CD4-positive, alpha-beta T cell (primary cell): ENCODE measurements around the gene CDHR5. TPM values are rescaled to one million over a fixed set of nuclear protein-coding genes. Genes with fewer than 3 reads are reported as not detected.

Experiments used
- ATAC-seq: fragments of 200-7000 bp; cut with Tn5 transposase; one replicate; pipeline ENCODE4 v1.10.0; 2022; ENCODE audit warnings: mild to moderate bottlenecking; ENCODE audit not compliant: poor library complexity
- CTCF ChIA-PET: fragments of 350-600 bp; sonication (Branson Sonifier 250); formaldehyde crosslinking; loops from one replicate; lab custom pipeline; 2021; ENCODE audit warnings: antibody characterized with exemption, inconsistent platforms; lab: Charles Lee
- POLR2A ChIA-PET: fragments of 350-600 bp; sonication (Branson Sonifier 250); formaldehyde crosslinking; loops from one replicate; lab custom pipeline; 2021; ENCODE audit warnings: antibody characterized with exemption, inconsistent platforms; lab: Charles Lee
- DNase-seq, 14 experiments: peaks; one replicate each; pipeline ENCODE4 v3.0.0-alpha.2; 2013 to 2020; ENCODE audit warnings: mixed read lengths in 2 of 14
- H3K27ac ChIP-seq, 2 donors: one replicate each; pipeline versions ENCODE4 v1.5.1 to v1.7.0; 2013; ENCODE audit warnings: low read length in 2 of 2, low read depth in 1 of 2, mild to moderate bottlenecking in 1 of 2
- H3K27me3 ChIP-seq, 2 experiments: 1 replicate in 1 of 2; 2 replicates in 1 of 2; pipeline versions ENCODE4 v1.6.1 to v1.7.0; 2013; ENCODE audit warnings: low read length in 2 of 2, control low read depth in 1 of 2, mild to moderate bottlenecking in 1 of 2, moderate library complexity in 1 of 2; ENCODE audit not compliant: insufficient read depth in 2 of 2, control insufficient read depth in 1 of 2
- H3K36me3 ChIP-seq: one replicate; pipeline ENCODE4 v1.6.1; 2013; ENCODE audit warnings: low read length, control low read depth; ENCODE audit not compliant: insufficient read depth
- H3K4me1 ChIP-seq: one replicate; pipeline ENCODE4 v1.6.1; 2013; ENCODE audit warnings: low read length, control low read depth; ENCODE audit not compliant: insufficient read depth
- H3K4me3 ChIP-seq: one replicate; pipeline ENCODE4 v1.5.1; 2013; ENCODE audit warnings: mild to moderate bottlenecking, low read length, moderate library complexity
- H3K9me3 ChIP-seq, 2 experiments: 1 replicate in 1 of 2; 2 replicates in 1 of 2; pipeline versions ENCODE4 v1.6.1 to v1.7.0; 2013; ENCODE audit warnings: low read length in 2 of 2, mild to moderate bottlenecking in 2 of 2, control low read depth in 1 of 2, moderate library complexity in 1 of 2; ENCODE audit not compliant: control insufficient read depth in 1 of 2, insufficient read depth in 1 of 2
- H3K27ac Mint-ChIP-seq: one replicate; pipeline ENCODE4 v1.8.0; 2020; ENCODE audit warnings: mixed read lengths
- H3K27me3 Mint-ChIP-seq: one replicate; pipeline ENCODE4 v1.8.0; 2021; ENCODE audit warnings: mixed read lengths
- H3K36me3 Mint-ChIP-seq: one replicate; pipeline ENCODE4 v1.8.0; 2021; ENCODE audit warnings: low read depth, mixed read lengths
- H3K4me1 Mint-ChIP-seq: one replicate; pipeline ENCODE4 v1.8.0; 2021; ENCODE audit warnings: low read depth, mixed read lengths
- H3K4me3 Mint-ChIP-seq: one replicate; pipeline ENCODE4 v1.8.0; 2020; ENCODE audit warnings: mild to moderate bottlenecking, mixed read lengths
- H3K9me3 Mint-ChIP-seq: one replicate; pipeline ENCODE4 v1.8.0; 2020; ENCODE audit warnings: mixed read lengths
- intact Hi-C, 2 experiments: fragments of 100-400 bp; cut with DNase I in 1 of 2; cut with micrococcal nuclease in 1 of 2; formaldehyde crosslinking; loops; one replicate each; pipeline versions ENCODE4 v1.15.1 to v1.9.0; 2023 to 2025; cut with DNase I, micrococcal nuclease
- total RNA-seq, 174 experiments: library from RNA in 2 of 174; stranded (reverse) in 2 of 174; gene quantifications; one replicate each; pipeline ENCODE4 v1.2.3 and lab custom pipeline; 2021 to 2026
- TF ChIP-seq, protein P1 (sequence below): fragments of 200-600 bp; IDR thresholded peaks from one replicate; pipeline ENCODE4 v1.8.0; 2022; ENCODE audit warnings: antibody characterized with exemption, mild to moderate bottlenecking

The CDHR5 gene
- total RNA-seq, 2 experiments from 2014 or later = not detected

GRCh38 chr11:641806-642370 lies 17.1 kb upstream of the CDHR5 start:
- Histone ChIP-seq H3K4me1 (peaks cover 30% of the 10 kb centered on the region), H3K27me3 (peaks cover 19 to 23% of the 10 kb centered on the region in 2 experiments), H3K4me3 (no peak overlapping the region), H3K36me3 (peaks cover 14% of the 10 kb centered on the region), H3K27ac (no peak overlapping the region), H3K9me3 (peaks cover 0 to 17% of the 10 kb centered on the region in 2 experiments)
- ChIA-PET CTCF (no interaction called here), POLR2A (interaction anchor here (1.0 kb wide), 1 partner anchor 26 kb away, joined by 3 read pairs; the partner anchor contains the start of gene IRF7)
- H3K9me3 Mint-ChIP-seq = no peaks in the 10 kb centered on the region
- ATAC-seq = no peak
- H3K27me3 Mint-ChIP-seq = peaks cover 20% of the 10 kb centered on the region
- intact Hi-C loops = no loop called here
- DNase-seq = no peak
- H3K4me3 Mint-ChIP-seq = no peak overlapping the region
- peaks cover 12% of the 10 kb centered on the region for H3K4me1 Mint-ChIP-seq
- H3K27ac Mint-ChIP-seq = no peak overlapping the region
- peaks cover 5% of the 10 kb centered on the region for H3K36me3 Mint-ChIP-seq
- TF ChIP-seq, protein P1, sequence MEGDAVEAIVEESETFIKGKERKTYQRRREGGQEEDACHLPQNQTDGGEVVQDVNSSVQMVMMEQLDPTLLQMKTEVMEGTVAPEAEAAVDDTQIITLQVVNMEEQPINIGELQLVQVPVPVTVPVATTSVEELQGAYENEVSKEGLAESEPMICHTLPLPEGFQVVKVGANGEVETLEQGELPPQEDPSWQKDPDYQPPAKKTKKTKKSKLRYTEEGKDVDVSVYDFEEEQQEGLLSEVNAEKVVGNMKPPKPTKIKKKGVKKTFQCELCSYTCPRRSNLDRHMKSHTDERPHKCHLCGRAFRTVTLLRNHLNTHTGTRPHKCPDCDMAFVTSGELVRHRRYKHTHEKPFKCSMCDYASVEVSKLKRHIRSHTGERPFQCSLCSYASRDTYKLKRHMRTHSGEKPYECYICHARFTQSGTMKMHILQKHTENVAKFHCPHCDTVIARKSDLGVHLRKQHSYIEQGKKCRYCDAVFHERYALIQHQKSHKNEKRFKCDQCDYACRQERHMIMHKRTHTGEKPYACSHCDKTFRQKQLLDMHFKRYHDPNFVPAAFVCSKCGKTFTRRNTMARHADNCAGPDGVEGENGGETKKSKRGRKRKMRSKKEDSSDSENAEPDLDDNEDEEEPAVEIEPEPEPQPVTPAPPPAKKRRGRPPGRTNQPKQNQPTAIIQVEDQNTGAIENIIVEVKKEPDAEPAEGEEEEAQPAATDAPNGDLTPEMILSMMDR = no peak

DNA sequence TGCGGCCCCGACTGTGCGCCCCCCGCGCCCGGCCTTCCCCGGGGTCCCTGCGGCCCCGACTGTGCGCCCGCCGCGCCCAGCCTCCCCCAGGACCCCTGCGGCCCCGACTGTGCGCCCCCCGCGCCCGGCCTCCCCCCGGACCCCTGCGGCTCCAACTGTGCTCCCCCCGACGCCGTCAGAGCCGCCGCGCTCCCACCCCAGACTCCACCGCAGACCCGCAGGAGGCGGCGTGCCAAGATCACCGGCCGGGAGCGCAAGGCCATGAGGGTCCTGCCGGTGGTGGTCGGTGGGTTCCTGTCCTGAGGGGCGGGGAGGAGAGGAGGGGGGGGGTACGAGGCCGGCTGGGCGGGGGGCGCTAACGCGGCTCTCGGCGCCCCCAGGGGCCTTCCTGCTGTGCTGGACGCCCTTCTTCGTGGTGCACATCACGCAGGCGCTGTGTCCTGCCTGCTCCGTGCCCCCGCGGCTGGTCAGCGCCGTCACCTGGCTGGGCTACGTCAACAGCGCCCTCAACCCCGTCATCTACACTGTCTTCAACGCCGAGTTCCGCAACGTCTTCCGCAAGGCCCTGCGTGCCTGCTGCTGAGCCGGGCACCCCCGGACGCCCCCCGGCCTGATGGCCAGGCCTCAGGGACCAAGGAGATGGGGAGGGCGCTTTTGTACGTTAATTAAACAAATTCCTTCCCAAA lies 15.4 kb upstream of the CDHR5 start:
- intact Hi-C loops = no loop called here
- peaks cover 34% of the 10 kb centered on the region for H3K27me3 Mint-ChIP-seq
- Histone ChIP-seq H3K27ac (no peak overlapping the region), H3K27me3 (peaks cover 29 to 32% of the 10 kb centered on the region in 2 experiments), H3K4me3 (no peak overlapping the region), H3K4me1 (peaks cover 33% of the 10 kb centered on the region), H3K9me3 (peaks cover 0 to 23% of the 10 kb centered on the region in 2 experiments), H3K36me3 (peaks cover 14% of the 10 kb centered on the region)
- H3K27ac Mint-ChIP-seq = no peak overlapping the region
- ChIA-PET POLR2A (no interaction called here), CTCF (no interaction called here)
- ATAC-seq (peak; percentile 42), DNase-seq (peak in 3 of 14 experiments; percentile 17 to 58 (median 43))
- peaks cover 12% of the 10 kb centered on the region for H3K4me1 Mint-ChIP-seq
- H3K4me3 Mint-ChIP-seq = peak overlapping the region; percentile 80
- TF ChIP-seq, protein P1 = no peak
- no peaks in the 10 kb centered on the region for H3K9me3 Mint-ChIP-seq
- H3K36me3 Mint-ChIP-seq = no peaks in the 10 kb centered on the region

GRCh38 chr11:639332-639955 lies 14.7 kb upstream of the CDHR5 start:
- peaks cover 33% of the 10 kb centered on the region for H3K4me1 ChIP-seq
- peaks cover 12% of the 10 kb centered on the region for H3K36me3 ChIP-seq
- peak; percentile 30 for ATAC-seq
- Mint-ChIP-seq H3K9me3 (no peaks in the 10 kb centered on the region), H3K4me3 (no peak overlapping the region), H3K4me1 (peaks cover 12% of the 10 kb centered on the region), H3K27me3 (peaks cover 40% of the 10 kb centered on the region), H3K27ac (no peak overlapping the region), H3K36me3 (no peaks in the 10 kb centered on the region)
- CTCF ChIA-PET = no interaction called here
- intact Hi-C loops = no loop called here
- no peak overlapping the region for H3K27ac ChIP-seq
- POLR2A ChIA-PET = interaction anchor here (0.6 kb wide), 1 partner anchor 75 kb away, joined by 3 read pairs; no protein-coding TSS in a partner anchor
- H3K9me3 ChIP-seq = peaks cover 0 to 23% of the 10 kb centered on the region in 2 experiments
- peak in 1 of 14 experiments; percentile 33 for DNase-seq
- no peak overlapping the region for H3K4me3 ChIP-seq
- TF ChIP-seq, protein P1 = no peak
- H3K27me3 ChIP-seq = peaks cover 29 to 32% of the 10 kb centered on the region in 2 experiments
